Muscle layer of duodenum (tissue), 2 donors: Measurements from ENCODE around the gene FZD7.

ENCODE experiments used
- H3K27ac ChIP-seq: one replicate; pipeline ENCODE4 v1.7.0; 2013; ENCODE audit warnings: mild to moderate bottlenecking, low read length
- H3K27me3 ChIP-seq: one replicate; pipeline ENCODE4 v1.7.0; 2013; ENCODE audit warnings: low read depth, mild to moderate bottlenecking, control low read depth, low read length
- H3K36me3 ChIP-seq, 2 donors: one replicate each; pipeline ENCODE4 v1.7.0; 2013; ENCODE audit warnings: low read length in 2 of 2, control low read depth in 1 of 2, mild to moderate bottlenecking in 1 of 2; ENCODE audit not compliant: insufficient read depth in 2 of 2, control insufficient read depth in 1 of 2
- H3K4me1 ChIP-seq, 2 donors: one replicate each; pipeline ENCODE4 v1.7.0; 2013; ENCODE audit warnings: low read length in 2 of 2, mild to moderate bottlenecking in 2 of 2, control low read depth in 1 of 2, moderate library complexity in 1 of 2; ENCODE audit not compliant: insufficient read depth in 2 of 2, control insufficient read depth in 1 of 2
- H3K4me3 ChIP-seq, 2 donors: one replicate each; pipeline ENCODE4 v1.7.0; 2013; ENCODE audit warnings: low read length in 2 of 2, low read depth in 1 of 2, mild to moderate bottlenecking in 1 of 2
- H3K9me3 ChIP-seq, 2 donors: one replicate each; pipeline ENCODE4 v1.7.0; 2013; ENCODE audit warnings: low read length in 2 of 2, control low read depth in 1 of 2, mild to moderate bottlenecking in 1 of 2; ENCODE audit not compliant: control insufficient read depth in 1 of 2
- donor health status: healthy.

The FZD7 gene

GRCh38 chr2:202072226-202072625, 38.6 kb downstream of the FZD7 start:
- Histone ChIP-seq H3K4me1 (peaks cover 0 to 9% of the 10 kb centered on the region in 2 donors), H3K36me3 (no peaks in the 10 kb centered on the region), H3K27me3 (no peaks in the 10 kb centered on the region), H3K27ac (no peak overlapping the region), H3K9me3 (no peaks in the 10 kb centered on the region), H3K4me3 (no peak overlapping the region)

- Histone ChIP-seq H3K4me1 (peaks cover 0 to 9% of the 10 kb centered on the region in 2 donors), H3K27ac (no peak within 1 kb of the TSS), H3K27me3 (no peaks in the 10 kb centered on the region), H3K4me3 (peak within 1 kb of the TSS in 1 of 2 donors; percentile 36), H3K36me3 (no peaks in the 10 kb centered on the region), H3K9me3 (no peaks in the 10 kb centered on the region)
Measured at GRCh38 chr2:202072737-202073401, 39.2 kb downstream of the FZD7 start, which contains the start of gene KIAA2012. TSS of gene KIAA2012 (plus strand) at chr2:202073255. CDS start at chr2:202073628, 373 bp downstream.

GRCh38 chr2:202074324-202074723, 40.7 kb downstream of the FZD7 start:
- H3K4me1 ChIP-seq: peaks cover 0 to 9% of the 10 kb centered on the region in 2 donors
- no peaks in the 10 kb centered on the region for H3K27me3 ChIP-seq
- H3K4me3 ChIP-seq: no peak overlapping the region
- no peaks in the 10 kb centered on the region for H3K36me3 ChIP-seq
- H3K27ac ChIP-seq: no peak overlapping the region
- H3K9me3 ChIP-seq: no peaks in the 10 kb centered on the region

GRCh38 chr2:202079310-202079709, 45.7 kb downstream of the FZD7 start:
- Histone ChIP-seq H3K27me3 (no peaks in the 10 kb centered on the region), H3K9me3 (no peaks in the 10 kb centered on the region), H3K4me3 (no peak overlapping the region), H3K27ac (no peak overlapping the region), H3K4me1 (peaks cover 0 to 7% of the 10 kb centered on the region in 2 donors), H3K36me3 (no peaks in the 10 kb centered on the region)

- Histone ChIP-seq H3K27ac (no peak overlapping the region), H3K4me1 (peaks cover 0 to 17% of the 10 kb centered on the region in 2 donors), H3K27me3 (no peaks in the 10 kb centered on the region), H3K36me3 (no peaks in the 10 kb centered on the region), H3K4me3 (no peak overlapping the region), H3K9me3 (no peaks in the 10 kb centered on the region)
Measured at GRCh38 chr2:202084265-202084664, 50.6 kb downstream of the FZD7 start.
